HCT116 (cell line): ENCODE measurements around the gene SPATA22. TPM values are rescaled to one million over a fixed set of nuclear protein-coding genes. Genes with fewer than 3 reads are reported as not detected.

Experiments
- total RNA-seq: library from RNA; stranded (reverse); gene quantifications from one replicate; pipeline ENCODE4 v1.2.1, GENCODE V29; 2021; ENCODE audit not compliant: unreplicated experiment

SPATA22 gene
- total RNA-seq, 1 experiment from 2014 or later, result not detected

Other genes starting within 250 kb of the SPATA22 start
- gene OR3A1, start 173.5 kb downstream of the SPATA22 start, total RNA-seq, result not detected
- gene OR3A2, start 85.5 kb downstream of the SPATA22 start, total RNA-seq, result not detected
- gene OR1E1, start 73.4 kb downstream of the SPATA22 start, total RNA-seq, result not detected
- not detected for gene OR3A3, start 60.4 kb downstream of the SPATA22 start, total RNA-seq
- not detected for gene OR1E2, start 38.0 kb downstream of the SPATA22 start, total RNA-seq
- gene ASPA, start 4.2 kb upstream of the SPATA22 start, total RNA-seq, result not detected
- gene TRPV3, start 86.0 kb upstream of the SPATA22 start, total RNA-seq, result 1.4 TPM
- gene TRPV1, start 137.6 kb upstream of the SPATA22 start, total RNA-seq, result 5.5 TPM
- 19.6 TPM for gene SHPK, start 164.4 kb upstream of the SPATA22 start, total RNA-seq
- 7.9 TPM for gene CTNS, start 164.9 kb upstream of the SPATA22 start, total RNA-seq
- 50.0 TPM for gene TAX1BP3, start 196.8 kb upstream of the SPATA22 start, total RNA-seq
- 62.4 TPM for gene EMC6, start 197.0 kb upstream of the SPATA22 start, total RNA-seq
- gene P2RX5, start 224.3 kb upstream of the SPATA22 start, total RNA-seq, result 9.0 TPM